Measurements from ENCODE around the gene TANC2. TPM values are rescaled to one million over a fixed set of nuclear protein-coding genes. Genes with fewer than 3 reads are reported as not detected.

TANC2 gene
- total and polyA plus RNA-seq, 2 of the 8 experiments (the other 6 are each of a cell fraction or from before 2014, with no cell fraction given) = 5.7 to 21.9 TPM

DNA sequence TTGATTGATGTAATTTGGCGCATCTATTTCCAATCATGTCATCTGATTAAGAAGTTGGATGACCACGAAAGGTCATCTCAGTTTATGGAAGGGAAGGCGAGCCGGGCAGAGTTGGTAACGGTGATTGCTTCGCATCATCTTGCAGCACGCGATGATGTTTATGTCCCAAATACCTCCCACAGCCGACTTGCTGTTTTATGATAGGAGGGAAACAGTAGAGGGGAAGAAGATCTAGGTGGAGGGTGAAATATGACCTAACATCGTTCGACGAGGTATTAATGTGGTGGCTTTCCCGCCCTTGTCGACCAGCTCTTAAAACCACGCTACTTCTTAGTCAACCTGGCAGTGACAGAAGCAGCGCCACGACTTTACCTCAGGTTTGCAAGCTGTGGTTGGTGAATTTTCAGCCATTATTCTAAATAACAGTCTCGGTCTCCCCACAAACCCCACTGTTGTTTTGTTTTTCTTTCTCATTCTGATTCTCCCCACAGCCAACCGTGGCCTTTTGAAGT lies 805 bp upstream of the TANC2 start:
- no peak for FAIRE-seq

More for the DNA sequence above, 805 bp upstream of the TANC2 start:
- H2BK15ac ChIP-seq (ENCODE audit: low read length) = no peak overlapping the region
- peak overlapping the region; percentile 95; the same call in 1 of the 2 replicates for H2AFZ ChIP-seq (ENCODE audit: low read length)
- H3K27me3 ChIP-seq (replicated peaks in 1 of 4; ENCODE audit: control insufficient read depth in 3 of 4, extremely low read depth in 1 of 4, insufficient read depth in 3 of 4, low read length in 3 of 4) = peaks cover 0 to 16% (median 7%) of the 10 kb centered on the region in 4 experiments; a peak in 5 of 7 replicates
- H2BK5ac ChIP-seq (ENCODE audit: low read depth, low read length) = no peak overlapping the region
- no peak overlapping the region for H2BK12ac ChIP-seq (ENCODE audit: low read depth, low read length)
- H4K8ac ChIP-seq (ENCODE audit: extremely low read depth, insufficient read depth, low read length) = no peak overlapping the region
- H2AK5ac ChIP-seq (ENCODE audit: low read depth, low read length) = no peak overlapping the region
- no peak overlapping the region for H3K27ac ChIP-seq (ENCODE audit: low read depth, low read length)
- H3K79me1 ChIP-seq (ENCODE audit: low read depth, low read length) = no peaks in the 10 kb centered on the region
- peaks cover 4 to 16% (median 9%) of the 10 kb centered on the region in 4 experiments; a peak in 6 of 7 replicates for H3K4me1 ChIP-seq (replicated peaks in 1 of 4; ENCODE audit: control insufficient read depth in 3 of 4, insufficient read depth in 4 of 4, low read length in 3 of 4)
- H3K18ac ChIP-seq (ENCODE audit: extremely low read depth, low read length) = no peak overlapping the region
- H3K9me3 ChIP-seq (ENCODE audit: insufficient read depth in 2 of 2, low read depth in 1 of 2, low read length in 1 of 2) = no peaks in the 10 kb centered on the region
- ChIA-PET CTCF (ENCODE audit: partially characterized antibody) (interaction anchor here (0.6 to 2.3 kb wide), 6 partner anchors 15 to 274 kb away, joined by 3 to 7 read pairs (median 4); no protein-coding TSS in a partner anchor), POLR2A (ENCODE audit: partially characterized antibody) (interaction anchor here (0.6 to 1.8 kb wide), 5 partner anchors 10 to 259 kb away, joined by 3 to 7 read pairs (median 3); no protein-coding TSS in a partner anchor)
- peak overlapping the region; percentile 6 for H4K91ac ChIP-seq (replicated peaks; ENCODE audit: insufficient read length, low read length)
- no peak overlapping the region for H4K5ac ChIP-seq (ENCODE audit: insufficient read length, low read depth, low read length)
- TF ChIP-seq ASH2L (IDR thresholded peaks at IDR 0.05; ENCODE audit: low read length) (peak; percentile 59), CTBP2 (IDR thresholded peaks at IDR 0.05; ENCODE audit: borderline replicate concordance, insufficient read depth, insufficient read length, low read length) (no peak), E2F6 (IDR thresholded peaks at IDR 0.05) (peak; percentile 75)
- H2BK20ac ChIP-seq (ENCODE audit: low read length) = no peak overlapping the region
- H3K56ac ChIP-seq (replicated peaks; ENCODE audit: insufficient read length, low read depth, low read length) = no peak overlapping the region
- peak overlapping the region; percentile 61 to 71 for H3K4me2 ChIP-seq (ENCODE audit: insufficient read depth in 1 of 2, low read depth in 2 of 2, low read length in 2 of 2)
- no peak overlapping the region for H3K23ac ChIP-seq (ENCODE audit: insufficient read length)
- H3K4ac ChIP-seq (replicated peaks; ENCODE audit: insufficient read length, low read depth, low read length) = no peak overlapping the region
- no peak for DNase-seq (ENCODE audit: low read depth in 1 of 2, low spot score in 2 of 2)
- no peaks in the 10 kb centered on the region for H3K36me3 ChIP-seq (ENCODE audit: control insufficient read depth in 2 of 4, insufficient read depth in 4 of 4, low read length in 3 of 4)
- peaks cover 0 to 1% of the 10 kb centered on the region in 2 experiments for H4K20me1 ChIP-seq (replicated peaks in 1 of 2; ENCODE audit: control insufficient read depth in 1 of 2, insufficient read depth in 2 of 2, low read length in 2 of 2)
- no peak overlapping the region for H2BK120ac ChIP-seq (replicated peaks; ENCODE audit: low read depth, low read length)
- peak overlapping the region; percentile 55 to 78 (median 65); a peak in 6 of 8 replicates for H3K4me3 ChIP-seq (ENCODE audit: extremely low read depth in 1 of 4, insufficient read depth in 2 of 4, low read depth in 3 of 4, low read length in 4 of 4)
- 64% methylated on average over 19 of the region's 19 CpGs; no CpG with 5 or more reads in 1 of the 2 experiments for WGBS, 2 experiments (ENCODE audit: extremely low coverage in 1 of 2, insufficient coverage in 1 of 2, insufficient read length in 1 of 2, insufficient replicate concordance in 2 of 2, low coverage in 1 of 2, low lambda C conversion rate in 2 of 2, missing lambda C conversion rate in 1 of 2)
- peaks cover 8% of the 10 kb centered on the region for H3K23me2 ChIP-seq (ENCODE audit: low read depth, low read length)
- H3K9ac ChIP-seq (replicated peaks in 1 of 4; ENCODE audit: extremely low read depth in 1 of 4, low read depth in 3 of 4, low read length in 3 of 4) = peak overlapping the region in 2 of 4 experiments; percentile 4 to 9; a peak in 2 of 7 replicates
- peaks cover 0 to 20% of the 10 kb centered on the region in 2 experiments; a peak in 2 of 4 replicates for H3K79me2 ChIP-seq (ENCODE audit: control insufficient read depth in 1 of 2, insufficient read depth in 2 of 2, low read length in 2 of 2)
- H3K14ac ChIP-seq (ENCODE audit: insufficient read length) = no peak overlapping the region

Data from H1 (cell line).